ENCODE data around the gene CYP39A1. TPM values are rescaled to one million over a fixed set of nuclear protein-coding genes. Genes with fewer than 3 reads are reported as not detected.
A peak's percentile ranks its signal among the peaks of the same experiment; 100 is the strongest.

CYP39A1 gene
- total and polyA plus RNA-seq, 2 of the 13 experiments (the other 11 are each of a cell fraction or from before 2014, with no cell fraction given) = 0.13 TPM; not detected in 1

GRCh38 chr6:46526607-46527006 is 126.0 kb downstream of the CYP39A1 start:
- DNase-seq (ENCODE audit: low spot score) (no peak), FAIRE-seq (no peak), ATAC-seq (no peak)
- H3K9ac ChIP-seq (ENCODE audit: insufficient read depth, low read depth, low read length) = no peak overlapping the region
- H4K20me1 ChIP-seq (ENCODE audit: insufficient read depth, low read length) = no peaks in the 10 kb centered on the region
- BruUV-seq (replicated peaks) = no TSS peak
- H3K4me1 ChIP-seq (ENCODE audit: insufficient read depth, low read length) = no peaks in the 10 kb centered on the region
- H3K27me3 ChIP-seq (ENCODE audit: control insufficient read depth in 1 of 2, insufficient read depth in 2 of 2, low read length in 2 of 2) = peaks cover 0 to 1% of the 10 kb centered on the region in 2 experiments; a peak in 1 of 5 replicates
- WGBS (ENCODE audit: low lambda C conversion rate) = 2% methylated on average over 2 of the region's 2 CpGs
- no peaks in the 10 kb centered on the region for H3K36me3 ChIP-seq (replicated peaks in 1 of 2; ENCODE audit: control insufficient read depth in 1 of 2, insufficient read depth in 2 of 2, low read length in 2 of 2)
- H3K27ac ChIP-seq (ENCODE audit: extremely low read length, insufficient read depth, low read length) = no peak overlapping the region
- no peaks in the 10 kb centered on the region for H3K79me2 ChIP-seq (ENCODE audit: insufficient read depth, low read length)
- ChIA-PET POLR2A (no interaction called here), CTCF (ENCODE audit: low intra/inter-chr PET ratio, low total read pairs) (no interaction called here)
- no peaks in the 10 kb centered on the region for H3K9me3 ChIP-seq (ENCODE audit: low read length)
- H3K4me3 ChIP-seq (replicated peaks in 1 of 3; ENCODE audit: insufficient read depth in 1 of 3, low read depth in 2 of 3, low read length in 3 of 3) = no peak overlapping the region
- intact Hi-C loops (cut with micrococcal nuclease; ENCODE audit: unreplicated experiment) (no loop called here), in situ Hi-C loops (cut with HindIII; ENCODE audit: extremely low pct_ligation_motif_present, low pct_unique_long_range_greater_than_20kb) (no loop called here)
- H3K4me2 ChIP-seq (ENCODE audit: low read depth, low read length) = no peak overlapping the region
- TF ChIP-seq TBX2 (CRISPR knock-in tag; IDR thresholded peaks at IDR 0.05; ENCODE audit: borderline replicate concordance) (no peak), SCMH1 (CRISPR knock-in tag; IDR thresholded peaks at IDR 0.05; ENCODE audit: borderline replicate concordance) (no peak), GZF1 (CRISPR knock-in tag; IDR thresholded peaks at IDR 0.05) (no peak), HMGXB3 (CRISPR knock-in tag; IDR thresholded peaks at IDR 0.05; ENCODE audit: borderline replicate concordance) (no peak)
- no peak overlapping the region for H2AFZ ChIP-seq (ENCODE audit: low read length)

- TF ChIP-seq NFE2 (CRISPR knock-in tag; IDR thresholded peaks at IDR 0.05) (no peak), MLLT10 (CRISPR knock-in tag; IDR thresholded peaks at IDR 0.05) (no peak), ZNF235 (CRISPR knock-in tag; IDR thresholded peaks at IDR 0.05; ENCODE audit: borderline replicate concordance) (no peak), ZUFSP (CRISPR knock-in tag; IDR thresholded peaks at IDR 0.05; ENCODE audit: borderline replicate concordance) (no peak), KDM2A (CRISPR knock-in tag; IDR thresholded peaks at IDR 0.05; ENCODE audit: borderline replicate concordance, low read depth) (no peak), HNRNPK (IDR thresholded peaks at IDR 0.05; ENCODE audit: low read depth, low read length, poor library complexity, severe bottlenecking) (peak; percentile 89), ZNF17 (CRISPR knock-in tag; IDR thresholded peaks at IDR 0.05) (no peak)
- no peak overlapping the region for H3K9ac ChIP-seq (ENCODE audit: insufficient read depth, low read depth, low read length)
- BruUV-seq (replicated peaks) = no TSS peak
- H3K79me2 ChIP-seq (ENCODE audit: insufficient read depth, low read length) = no peaks in the 10 kb centered on the region
- intact Hi-C loops (cut with micrococcal nuclease; ENCODE audit: unreplicated experiment) = no loop called here
- in situ Hi-C loops (cut with HindIII; ENCODE audit: extremely low pct_ligation_motif_present, low pct_unique_long_range_greater_than_20kb) = no loop called here
- FAIRE-seq (no peak), ATAC-seq (no peak), DNase-seq (ENCODE audit: low spot score) (no peak)
- H3K4me2 ChIP-seq (ENCODE audit: low read depth, low read length) = no peak overlapping the region
- H3K9me3 ChIP-seq (ENCODE audit: low read length) = no peaks in the 10 kb centered on the region
- H2AFZ ChIP-seq (ENCODE audit: low read length) = no peak overlapping the region
- CTCF ChIA-PET (ENCODE audit: low intra/inter-chr PET ratio, low total read pairs) = no interaction called here
- H4K20me1 ChIP-seq (ENCODE audit: insufficient read depth, low read length) = no peaks in the 10 kb centered on the region
- H3K27me3 ChIP-seq (ENCODE audit: control insufficient read depth in 1 of 2, insufficient read depth in 2 of 2, low read length in 2 of 2) = no peaks in the 10 kb centered on the region
- no peak overlapping the region for H3K4me3 ChIP-seq (replicated peaks in 1 of 3; ENCODE audit: insufficient read depth in 1 of 3, low read depth in 2 of 3, low read length in 3 of 3)
- POLR2A ChIA-PET = no interaction called here
- no peaks in the 10 kb centered on the region for H3K4me1 ChIP-seq (ENCODE audit: insufficient read depth, low read length)
- H3K27ac ChIP-seq (ENCODE audit: extremely low read length, insufficient read depth, low read length) = no peak overlapping the region
- H3K36me3 ChIP-seq (replicated peaks in 1 of 2; ENCODE audit: control insufficient read depth in 1 of 2, insufficient read depth in 2 of 2, low read length in 2 of 2) = no peaks in the 10 kb centered on the region
Observed at GRCh38 chr6:46525583-46525982, 127.0 kb downstream of the CYP39A1 start.

All from HepG2 (cell line).